CD14-positive monocyte (primary cell): ENCODE measurements around the gene PGAP6. TPM values are rescaled to one million over a fixed set of nuclear protein-coding genes. Genes with fewer than 3 reads are reported as not detected.

Experiments
- DNase-seq, 3 donors: peaks; one replicate each; pipeline ENCODE4 v3.0.0-alpha.2; 2011 to 2022
- H2AFZ ChIP-seq: 2 replicates; pipeline ENCODE4 v1.6.0; 2012; ENCODE audit warnings: mild to moderate bottlenecking, low read depth, low read length, inconsistent platforms; ENCODE audit not compliant: insufficient read depth, poor library complexity, severe bottlenecking
- H3K27ac ChIP-seq, 2 donors: 1 replicate in 1 of 2; 2 replicates in 1 of 2; pipeline ENCODE4 v1.5.1; 2012 to 2013; ENCODE audit warnings: low read length in 2 of 2, control low read depth in 1 of 2, inconsistent platforms in 1 of 2, low read depth in 1 of 2, mild to moderate bottlenecking in 1 of 2
- H3K27me3 ChIP-seq, 2 donors: one replicate each; pipeline versions ENCODE4 v1.6.0 to v1.6.1; 2011 to 2013; ENCODE audit warnings: low read length in 2 of 2; ENCODE audit not compliant: control insufficient read depth in 2 of 2, insufficient read depth in 2 of 2
- H3K36me3 ChIP-seq, 2 donors: replicated peaks in 1 of 2; 1 replicate in 1 of 2; 2 replicates in 1 of 2; pipeline versions ENCODE4 v1.5.1 to v1.6.1; 2012 to 2013; ENCODE audit warnings: low read length in 2 of 2, control low read depth in 1 of 2, inconsistent platforms in 1 of 2, mild to moderate bottlenecking in 1 of 2; ENCODE audit not compliant: insufficient read depth in 2 of 2, control insufficient read depth in 1 of 2
- H3K4me1 ChIP-seq, 2 donors: 1 replicate in 1 of 2; 2 replicates in 1 of 2; pipeline versions ENCODE4 v1.5.1 to v1.6.1; 2012 to 2013; ENCODE audit warnings: low read length in 2 of 2, control low read depth in 1 of 2, inconsistent platforms in 1 of 2, mild to moderate bottlenecking in 1 of 2, moderate library complexity in 1 of 2; ENCODE audit not compliant: insufficient read depth in 2 of 2, control insufficient read depth in 1 of 2
- H3K4me2 ChIP-seq: replicated peaks from 2 replicates; pipeline ENCODE3; 2012; ENCODE audit warnings: low read length, moderate library complexity, mild to moderate bottlenecking; ENCODE audit not compliant: poor library complexity, severe bottlenecking; ENCODE audit errors: extremely low read depth
- H3K4me3 ChIP-seq, 3 experiments: fragments of 200-600 bp in 1 of 3; sonication (generic) in 1 of 3; replicated peaks in 1 of 3; 1 replicate in 2 of 3; 2 replicates in 1 of 3; pipeline ENCODE4 v1.5.1; 2011 to 2013; ENCODE audit warnings: low read length in 3 of 3, mild to moderate bottlenecking in 3 of 3, control low read depth in 2 of 3, low read depth in 2 of 3, inconsistent platforms in 1 of 3, moderate library complexity in 1 of 3
- H3K79me2 ChIP-seq: 2 replicates; pipeline ENCODE4 v1.6.0; 2012; ENCODE audit warnings: mild to moderate bottlenecking, control low read depth, inconsistent platforms, low read length, moderate library complexity; ENCODE audit not compliant: insufficient read depth
- H3K9ac ChIP-seq: 2 replicates; pipeline ENCODE4 v1.6.0; 2017; ENCODE audit warnings: low read length, mild to moderate bottlenecking; ENCODE audit not compliant: insufficient read depth, poor library complexity, severe bottlenecking
- H3K9me3 ChIP-seq, 2 donors: replicated peaks in 1 of 2; 1 replicate in 1 of 2; 2 replicates in 1 of 2; pipeline versions ENCODE4 v1.5.1 to v1.6.1; 2012 to 2013; ENCODE audit warnings: low read length in 2 of 2, control low read depth in 1 of 2; ENCODE audit not compliant: control insufficient read depth in 1 of 2, insufficient read depth in 1 of 2
- H4K20me1 ChIP-seq: 2 replicates; pipeline ENCODE4 v1.6.0; 2012; ENCODE audit warnings: mild to moderate bottlenecking, low read length, control low read depth, moderate library complexity; ENCODE audit not compliant: insufficient read depth
- H3K27ac Mint-ChIP-seq, 7 donors: one replicate each; pipeline ENCODE4 v1.8.0; 2020; ENCODE audit warnings: mild to moderate bottlenecking in 7 of 7, mixed read lengths in 7 of 7, moderate library complexity in 6 of 7, inconsistent platforms in 2 of 7
- H3K27me3 Mint-ChIP-seq, 3 donors: one replicate each; pipeline ENCODE4 v1.8.0; 2021 to 2022; ENCODE audit warnings: low read depth in 3 of 3, mild to moderate bottlenecking in 3 of 3, mixed read lengths in 3 of 3, moderate library complexity in 3 of 3, inconsistent platforms in 1 of 3
- H3K36me3 Mint-ChIP-seq, 2 donors: one replicate each; pipeline ENCODE4 v1.8.0; 2020; ENCODE audit warnings: mixed read lengths in 2 of 2, inconsistent platforms in 1 of 2, mild to moderate bottlenecking in 1 of 2
- H3K4me1 Mint-ChIP-seq: one replicate; pipeline ENCODE4 v1.8.0; 2020; ENCODE audit warnings: mild to moderate bottlenecking, mixed read lengths
- H3K4me3 Mint-ChIP-seq, 2 donors: one replicate each; pipeline ENCODE4 v1.8.0; 2020; ENCODE audit warnings: mild to moderate bottlenecking in 2 of 2, mixed read lengths in 2 of 2, moderate library complexity in 1 of 2
- H3K9me3 Mint-ChIP-seq, 7 donors: one replicate each; pipeline ENCODE4 v1.8.0; 2020 to 2022; ENCODE audit warnings: mixed read lengths in 7 of 7, mild to moderate bottlenecking in 6 of 7, moderate library complexity in 6 of 7, inconsistent platforms in 2 of 7
- WGBS: methylation state at CpG from one replicate; pipeline ENCODE4 v1.1.5; 2013; ENCODE audit warnings: missing lambda C conversion rate; ENCODE audit not compliant: insufficient coverage; 5-methylcytosine and 5-hydroxymethylcytosine counted together
- intact Hi-C, 2 donors: fragments of 100-400 bp; cut with micrococcal nuclease; formaldehyde crosslinking; loops; one replicate each; pipeline versions ENCODE4 v1.15.0 to v1.15.1; 2023
- polyA plus RNA-seq, 3 donors: library from polyadenylated mRNA; depleted of rRNA in 1 of 3; unstranded in 2 of 3; stranded (reverse) in 1 of 3; fragments of 300-500 nt in 2 of 3; fragments of >200 nt in 1 of 3; fragmentation: Illumina TruSeq in 2 of 3; gene quantifications; 1 replicate in 2 of 3; 2 replicates in 1 of 3; pipeline ENCODE4 v1.2.3, GENCODE V29; 2012 to 2021
- TF ChIP-seq, protein P1 (sequence below): fragments of 200-600 bp; IDR thresholded peaks from one replicate; pipeline ENCODE4 v1.8.0; 2022; ENCODE audit warnings: antibody characterized with exemption, mild to moderate bottlenecking

The PGAP6 gene
- polyA plus RNA-seq, 3 donors = 18.2 to 137 (median 39.8) TPM

DNA sequence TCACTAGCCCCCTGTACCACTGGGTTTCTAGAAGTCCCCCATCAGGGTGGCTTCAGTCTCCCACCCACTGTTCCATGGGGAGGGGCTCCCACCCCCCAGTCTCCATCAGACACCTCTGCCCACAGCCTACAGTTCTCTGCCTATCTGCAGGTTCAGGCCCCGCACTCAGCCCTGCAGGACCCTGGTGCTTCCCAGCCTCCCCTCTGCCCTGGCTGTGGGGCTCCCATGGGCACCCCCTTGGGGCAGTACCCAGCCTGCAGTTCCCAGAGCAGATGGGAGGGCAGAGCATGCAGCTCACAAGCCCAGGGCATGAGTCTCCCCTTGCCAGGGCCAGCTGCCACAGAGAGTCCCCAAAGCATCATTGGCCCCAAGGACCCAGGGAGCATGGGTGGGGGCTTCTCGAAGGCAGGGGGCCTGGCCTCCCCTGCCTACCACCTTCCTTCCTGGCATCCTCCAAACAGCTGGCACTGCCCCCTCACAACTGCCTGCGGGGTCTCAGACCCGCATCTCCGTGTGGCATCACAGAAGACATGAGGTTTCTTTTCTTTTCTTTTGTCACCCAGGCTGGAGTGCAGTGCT is 8.7 kb downstream of the PGAP6 start:
- Histone ChIP-seq H3K4me2 (no peak overlapping the region), H4K20me1 (peaks cover under 1% of the 10 kb centered on the region), H3K4me3 (no peak overlapping the region), H3K9me3 (no peaks in the 10 kb centered on the region), H3K27me3 (no peaks in the 10 kb centered on the region), H3K36me3 (peaks cover 62 to 74% of the 10 kb centered on the region in 2 donors), H3K79me2 (peaks cover 3% of the 10 kb centered on the region), H3K4me1 (peaks cover 17 to 20% of the 10 kb centered on the region in 2 donors), H3K27ac (no peak overlapping the region), H2AFZ (no peak overlapping the region), H3K9ac (no peak overlapping the region)
- Mint-ChIP-seq H3K36me3 (peaks cover 38 to 72% of the 10 kb centered on the region in 2 donors), H3K27ac (no peak overlapping the region), H3K4me3 (no peak overlapping the region), H3K4me1 (peaks cover 18% of the 10 kb centered on the region), H3K9me3 (no peaks in the 10 kb centered on the region), H3K27me3 (peaks cover 0 to 6% (median 4%) of the 10 kb centered on the region in 3 donors)
- intact Hi-C loops = no loop called here
- TF ChIP-seq, protein P1, sequence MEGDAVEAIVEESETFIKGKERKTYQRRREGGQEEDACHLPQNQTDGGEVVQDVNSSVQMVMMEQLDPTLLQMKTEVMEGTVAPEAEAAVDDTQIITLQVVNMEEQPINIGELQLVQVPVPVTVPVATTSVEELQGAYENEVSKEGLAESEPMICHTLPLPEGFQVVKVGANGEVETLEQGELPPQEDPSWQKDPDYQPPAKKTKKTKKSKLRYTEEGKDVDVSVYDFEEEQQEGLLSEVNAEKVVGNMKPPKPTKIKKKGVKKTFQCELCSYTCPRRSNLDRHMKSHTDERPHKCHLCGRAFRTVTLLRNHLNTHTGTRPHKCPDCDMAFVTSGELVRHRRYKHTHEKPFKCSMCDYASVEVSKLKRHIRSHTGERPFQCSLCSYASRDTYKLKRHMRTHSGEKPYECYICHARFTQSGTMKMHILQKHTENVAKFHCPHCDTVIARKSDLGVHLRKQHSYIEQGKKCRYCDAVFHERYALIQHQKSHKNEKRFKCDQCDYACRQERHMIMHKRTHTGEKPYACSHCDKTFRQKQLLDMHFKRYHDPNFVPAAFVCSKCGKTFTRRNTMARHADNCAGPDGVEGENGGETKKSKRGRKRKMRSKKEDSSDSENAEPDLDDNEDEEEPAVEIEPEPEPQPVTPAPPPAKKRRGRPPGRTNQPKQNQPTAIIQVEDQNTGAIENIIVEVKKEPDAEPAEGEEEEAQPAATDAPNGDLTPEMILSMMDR = no peak
- no peak for DNase-seq
- 88% methylated on average over 5 of the region's 5 CpGs for WGBS

DNA sequence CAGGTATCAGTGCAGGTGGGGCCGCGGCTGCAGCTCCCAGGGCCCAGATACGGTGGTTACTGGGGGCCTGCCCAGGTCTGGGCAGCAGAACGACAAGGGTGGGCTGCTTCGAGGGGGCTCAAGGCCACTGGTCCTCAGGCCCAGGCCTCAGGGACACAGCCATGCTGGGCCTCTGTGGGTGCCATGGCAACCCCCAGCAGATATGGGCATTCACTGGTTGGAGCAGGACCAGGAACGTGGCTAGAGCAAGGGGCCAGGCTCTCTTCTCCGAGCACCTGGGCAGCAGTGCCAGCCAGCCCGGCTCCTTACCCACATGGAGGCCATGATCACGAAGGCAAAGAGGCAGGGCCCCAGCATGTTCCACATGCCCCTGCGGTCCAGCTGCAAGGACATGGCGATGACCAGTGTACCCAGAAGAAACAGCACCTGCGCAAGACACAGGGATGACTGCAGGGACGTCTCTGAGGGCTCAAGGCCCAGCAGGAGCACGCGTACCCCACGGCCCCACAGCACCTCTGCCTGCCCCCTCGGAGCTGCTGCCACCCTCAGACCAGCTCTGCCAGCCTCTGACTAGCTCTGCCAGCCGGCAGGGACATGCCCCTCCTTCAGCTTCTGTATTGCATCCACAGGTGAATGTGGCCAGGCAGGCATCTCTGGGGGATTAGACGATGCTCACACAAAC is 9.3 kb downstream of the PGAP6 start:
- Mint-ChIP-seq H3K27ac (no peak overlapping the region), H3K27me3 (peaks cover 0 to 6% (median 4%) of the 10 kb centered on the region in 3 donors), H3K4me3 (no peak overlapping the region), H3K9me3 (no peaks in the 10 kb centered on the region), H3K4me1 (peaks cover 18% of the 10 kb centered on the region), H3K36me3 (peaks cover 42 to 78% of the 10 kb centered on the region in 2 donors)
- DNase-seq = no peak
- Histone ChIP-seq H3K4me1 (peaks cover 17 to 20% of the 10 kb centered on the region in 2 donors), H2AFZ (no peak overlapping the region), H3K4me3 (no peak overlapping the region), H3K36me3 (peaks cover 66 to 77% of the 10 kb centered on the region in 2 donors), H4K20me1 (no peaks in the 10 kb centered on the region), H3K27ac (no peak overlapping the region), H3K9ac (no peak overlapping the region), H3K4me2 (no peak overlapping the region), H3K79me2 (peaks cover 3% of the 10 kb centered on the region), H3K9me3 (no peaks in the 10 kb centered on the region), H3K27me3 (no peaks in the 10 kb centered on the region)
- WGBS = 95% methylated on average over 19 of the region's 19 CpGs
- intact Hi-C loops = no loop called here
- TF ChIP-seq, protein P1 = no peak
